SK-N-SH (cell line): ENCODE data around the gene CFAP221. TPM values are rescaled to one million over a fixed set of nuclear protein-coding genes. Genes with fewer than 3 reads are reported as not detected.

Source experiments
- CTCF ChIA-PET: fragments of 300-600, 350-600 bp; formaldehyde crosslinking; extraction: SDS; loops from one replicate; lab custom pipeline; 2021; lab: Yijun Ruan, JAX
- POLR2A ChIA-PET: fragments of 350-600 bp; sonication (Branson Sonifier 250); formaldehyde crosslinking; extraction: SDS; loops from one replicate; lab custom pipeline; 2020; ENCODE audit warnings: antibody characterized with exemption, inconsistent platforms; lab: Yijun Ruan, JAX
- DNase-seq: peaks from one replicate; pipeline ENCODE4 v3.0.0; 2012
- H2AFZ ChIP-seq: fragments of 200-600 bp; sonication (generic); 2 replicates; pipeline ENCODE4 v1.8.1; 2016; ENCODE audit warnings: antibody characterized with exemption, mild to moderate bottlenecking, low read depth
- H3F3A ChIP-seq: fragments of 200-600 bp; sonication (generic); replicated peaks from 2 replicates; pipeline ENCODE3; 2016; ENCODE audit warnings: antibody characterized with exemption, mild to moderate bottlenecking; ENCODE audit not compliant: insufficient read depth
- H3K27ac ChIP-seq, 2 experiments: fragments of 200-500 bp in 1 of 2; fragments of 200-600 bp in 1 of 2; sonication (Bioruptor generic) in 1 of 2; sonication (generic), shearing (Covaris generic) in 1 of 2; 2 replicates each; pipeline versions ENCODE4 v1.5.1 to v1.6.1; 2014 to 2016; ENCODE audit warnings: low read depth in 2 of 2, inconsistent platforms in 1 of 2, low read length in 1 of 2, mild to moderate bottlenecking in 1 of 2, mixed read lengths in 1 of 2
- H3K27me3 ChIP-seq: fragments of 200-600 bp; sonication (generic), shearing (Covaris generic); 2 replicates; pipeline ENCODE4 v1.6.1; 2016; ENCODE audit warnings: mixed run types; ENCODE audit not compliant: insufficient read depth
- H3K36me3 ChIP-seq, 2 experiments: fragments of 200-500 bp in 1 of 2; fragments of 200-600 bp in 1 of 2; sonication (Bioruptor generic) in 1 of 2; sonication (generic) in 1 of 2; replicated peaks in 1 of 2; 2 replicates each; pipeline versions ENCODE3 to v1.5.1; 2014 to 2016; ENCODE audit warnings: low read length in 1 of 2, mild to moderate bottlenecking in 1 of 2; ENCODE audit not compliant: insufficient read depth in 2 of 2, control insufficient read depth in 1 of 2
- H3K4me1 ChIP-seq, 2 experiments: fragments of 200-500 bp in 1 of 2; fragments of 200-600 bp in 1 of 2; sonication (Bioruptor generic) in 1 of 2; sonication (generic), shearing (Covaris generic) in 1 of 2; 2 replicates each; pipeline versions ENCODE4 v1.5.1 to v1.6.1; 2014 to 2016; ENCODE audit warnings: low read depth in 1 of 2, low read length in 1 of 2, mixed run types in 1 of 2; ENCODE audit not compliant: insufficient read depth in 2 of 2, control insufficient read depth in 1 of 2
- H3K4me2 ChIP-seq: fragments of 200-600 bp; sonication (generic), shearing (Covaris generic); 2 replicates; pipeline ENCODE4 v1.6.1; 2017; ENCODE audit warnings: mixed run types
- H3K4me3 ChIP-seq, 2 experiments: fragments of 200-500 bp in 1 of 2; fragments of 200-600 bp in 1 of 2; sonication (Bioruptor generic) in 1 of 2; sonication (generic), shearing (Covaris generic) in 1 of 2; 2 replicates each; pipeline versions ENCODE4 v1.5.1 to v1.8.1; 2014 to 2016; ENCODE audit warnings: low read depth in 2 of 2, inconsistent platforms in 1 of 2, low read length in 1 of 2, mild to moderate bottlenecking in 1 of 2, mixed read lengths in 1 of 2, moderate library complexity in 1 of 2
- H3K79me2 ChIP-seq: fragments of 200-600 bp; sonication (generic); 2 replicates; pipeline ENCODE4 v1.8.1; 2017; ENCODE audit warnings: mild to moderate bottlenecking; ENCODE audit not compliant: insufficient read depth
- H3K9ac ChIP-seq: fragments of 200-600 bp; sonication (generic); 2 replicates; pipeline ENCODE4 v1.6.1; 2017; ENCODE audit warnings: mixed run types
- H3K9me2 ChIP-seq: fragments of 200-600 bp; sonication (generic); 2 replicates; pipeline ENCODE4 v1.6.1; 2017; ENCODE audit warnings: mixed run types
- H3K9me3 ChIP-seq: fragments of 200-600 bp; sonication (generic); 2 replicates; pipeline ENCODE4 v1.6.1; 2017; ENCODE audit warnings: mixed run types, mild to moderate bottlenecking, moderate library complexity
- H4K20me1 ChIP-seq: fragments of 200-600 bp; sonication (generic); 2 replicates; pipeline ENCODE4 v1.6.1; 2017; ENCODE audit warnings: mild to moderate bottlenecking, mixed run types; ENCODE audit not compliant: insufficient read depth
- CHD2 ChIP-seq: fragments of 150-350 bp; IDR thresholded peaks from 2 replicates; pipeline ENCODE4 v1.6.1; 2018; ENCODE audit warnings: low read length; ENCODE audit not compliant: partially characterized antibody
- FOSL2 ChIP-seq: IDR thresholded peaks from 2 replicates; pipeline ENCODE4 v1.4.0; 2012; ENCODE audit warnings: low read depth, mild to moderate bottlenecking, moderate library complexity, borderline replicate concordance
- FOXM1 ChIP-seq: IDR thresholded peaks from 2 replicates; pipeline ENCODE4 v1.4.0; 2012; ENCODE audit warnings: low read depth, mild to moderate bottlenecking
- GABPA ChIP-seq: IDR thresholded peaks from 2 replicates; pipeline ENCODE4 v1.4.0; 2012; ENCODE audit warnings: low read depth, mild to moderate bottlenecking
- GATA2 ChIP-seq: sonication (generic); formaldehyde crosslinking; IDR thresholded peaks from 2 replicates; pipeline ENCODE4 v1.5.0; 2020; ENCODE audit warnings: mild to moderate bottlenecking, missing genetic modification reagents
- JUND ChIP-seq: IDR thresholded peaks from 2 replicates; pipeline ENCODE4 v1.4.0; 2012
- MAX ChIP-seq: IDR thresholded peaks from 2 replicates; pipeline ENCODE4 v1.4.0; 2012; ENCODE audit warnings: low read depth
- NRF1 ChIP-seq: IDR thresholded peaks from 2 replicates; pipeline ENCODE4 v1.6.1; 2012; ENCODE audit warnings: low read depth, mild to moderate bottlenecking, low read length
- POLR2AphosphoS5 ChIP-seq: IDR thresholded peaks from 2 replicates; pipeline ENCODE4 v1.6.1; 2012; ENCODE audit warnings: low read depth, low read length
- TAF1 ChIP-seq: IDR thresholded peaks from 2 replicates; pipeline ENCODE4 v1.6.1; 2012; ENCODE audit warnings: low read depth, mild to moderate bottlenecking, low read length, moderate library complexity, borderline replicate concordance
- YY1 ChIP-seq: IDR thresholded peaks from 2 replicates; pipeline ENCODE4 v1.4.0; 2012; ENCODE audit warnings: low read depth, mild to moderate bottlenecking
- ZBTB33 ChIP-seq: IDR thresholded peaks from 2 replicates; pipeline ENCODE4 v1.4.0; 2012; ENCODE audit warnings: low read depth, borderline replicate concordance
- WGBS: methylation state at CpG from one replicate; pipeline ENCODE4 v1.1.6; 2017; ENCODE audit warnings: low lambda C conversion rate; 5-methylcytosine and 5-hydroxymethylcytosine counted together
- polyA plus RNA-seq, 3 experiments: library from polyadenylated mRNA; depleted of rRNA; stranded (reverse); fragments of >200 nt; gene quantifications; 2 replicates each; pipeline ENCODE4 v1.2.3, GENCODE V29; 2012
- TF ChIP-seq, protein P1 (sequence below): IDR thresholded peaks from 2 replicates; pipeline ENCODE4 v1.6.1; 2012; ENCODE audit warnings: mild to moderate bottlenecking, low read depth, low read length, moderate library complexity
- TF ChIP-seq, protein P2 (sequence below): fragments of 150-350 bp; IDR thresholded peaks from 2 replicates; pipeline ENCODE4 v1.6.1; 2016; ENCODE audit warnings: mild to moderate bottlenecking, low read depth, low read length
- TF ChIP-seq, protein P3 (sequence below): IDR thresholded peaks from 2 replicates; pipeline ENCODE4 v1.4.0; 2012; ENCODE audit warnings: low read depth, borderline replicate concordance

CFAP221 gene
- polyA plus RNA-seq, 1 of the 3 experiments (the other 2 are of a cell fraction), result 0.12 TPM

DNA sequence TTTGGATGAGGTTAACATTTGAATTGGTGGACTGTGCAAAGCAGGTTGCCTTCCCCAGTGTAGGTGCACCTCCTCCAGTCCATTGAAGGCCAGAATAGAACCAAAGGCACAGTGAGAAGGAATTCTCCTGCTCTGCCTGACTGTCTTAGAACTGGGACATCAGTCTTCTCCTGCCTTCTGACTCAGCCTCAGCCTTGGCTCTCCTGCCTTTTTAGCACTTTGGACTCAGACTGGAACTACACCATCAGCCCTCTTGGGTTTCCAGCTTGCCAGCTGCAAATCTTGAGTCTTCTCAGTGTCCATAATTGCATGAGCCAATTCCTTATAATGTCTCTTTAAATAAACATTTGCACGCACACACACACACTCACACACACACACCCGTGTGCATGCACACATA is 126.8 kb downstream of the CFAP221 start (continued):
- TF ChIP-seq, protein P1, sequence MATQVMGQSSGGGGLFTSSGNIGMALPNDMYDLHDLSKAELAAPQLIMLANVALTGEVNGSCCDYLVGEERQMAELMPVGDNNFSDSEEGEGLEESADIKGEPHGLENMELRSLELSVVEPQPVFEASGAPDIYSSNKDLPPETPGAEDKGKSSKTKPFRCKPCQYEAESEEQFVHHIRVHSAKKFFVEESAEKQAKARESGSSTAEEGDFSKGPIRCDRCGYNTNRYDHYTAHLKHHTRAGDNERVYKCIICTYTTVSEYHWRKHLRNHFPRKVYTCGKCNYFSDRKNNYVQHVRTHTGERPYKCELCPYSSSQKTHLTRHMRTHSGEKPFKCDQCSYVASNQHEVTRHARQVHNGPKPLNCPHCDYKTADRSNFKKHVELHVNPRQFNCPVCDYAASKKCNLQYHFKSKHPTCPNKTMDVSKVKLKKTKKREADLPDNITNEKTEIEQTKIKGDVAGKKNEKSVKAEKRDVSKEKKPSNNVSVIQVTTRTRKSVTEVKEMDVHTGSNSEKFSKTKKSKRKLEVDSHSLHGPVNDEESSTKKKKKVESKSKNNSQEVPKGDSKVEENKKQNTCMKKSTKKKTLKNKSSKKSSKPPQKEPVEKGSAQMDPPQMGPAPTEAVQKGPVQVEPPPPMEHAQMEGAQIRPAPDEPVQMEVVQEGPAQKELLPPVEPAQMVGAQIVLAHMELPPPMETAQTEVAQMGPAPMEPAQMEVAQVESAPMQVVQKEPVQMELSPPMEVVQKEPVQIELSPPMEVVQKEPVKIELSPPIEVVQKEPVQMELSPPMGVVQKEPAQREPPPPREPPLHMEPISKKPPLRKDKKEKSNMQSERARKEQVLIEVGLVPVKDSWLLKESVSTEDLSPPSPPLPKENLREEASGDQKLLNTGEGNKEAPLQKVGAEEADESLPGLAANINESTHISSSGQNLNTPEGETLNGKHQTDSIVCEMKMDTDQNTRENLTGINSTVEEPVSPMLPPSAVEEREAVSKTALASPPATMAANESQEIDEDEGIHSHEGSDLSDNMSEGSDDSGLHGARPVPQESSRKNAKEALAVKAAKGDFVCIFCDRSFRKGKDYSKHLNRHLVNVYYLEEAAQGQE, result no peak

DNA sequence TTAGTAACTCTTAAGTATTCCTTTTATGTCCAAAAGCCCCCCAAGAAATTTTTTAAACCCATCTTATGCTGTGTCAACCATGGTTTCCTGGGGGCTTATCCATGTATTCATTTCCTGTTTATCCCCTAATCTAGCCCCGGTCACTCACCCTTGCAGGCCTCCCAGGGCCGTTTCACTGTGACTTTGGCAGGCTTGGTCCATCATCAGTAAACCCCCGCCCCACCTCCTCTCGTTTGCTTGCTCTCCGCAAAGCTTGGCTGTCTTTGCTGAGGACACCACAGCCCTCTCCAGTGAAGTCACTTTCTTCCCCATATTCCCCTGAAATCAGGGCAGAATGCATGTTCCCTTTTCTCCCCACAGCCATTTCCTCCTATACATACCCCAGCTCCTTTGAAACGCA is 127.5 kb downstream of the CFAP221 start:
- Histone ChIP-seq H3K79me2 (no peaks in the 10 kb centered on the region), H3K27me3 (no peaks in the 10 kb centered on the region; the same call in 1 of the 2 replicates), H3K4me2 (no peak overlapping the region), H4K20me1 (no peaks in the 10 kb centered on the region), H3K36me3 (no peaks in the 10 kb centered on the region), H3K27ac (no peak overlapping the region), H3F3A (no peaks in the 10 kb centered on the region), H3K9me3 (no peaks in the 10 kb centered on the region), H3K9ac (no peak overlapping the region), H3K9me2 (no peaks in the 10 kb centered on the region), H2AFZ (no peak overlapping the region), H3K4me3 (no peak overlapping the region), H3K4me1 (peaks cover 0 to 4% of the 10 kb centered on the region in 2 experiments; a peak in 1 of 4 replicates)
- TF ChIP-seq YY1 (no peak), GABPA (no peak), POLR2AphosphoS5 (no peak), CHD2 (no peak), NRF1 (no peak), ZBTB33 (no peak), MAX (no peak), JUND (no peak), FOXM1 (no peak), FOSL2 (no peak), TAF1 (no peak), GATA2 (no peak)
- TF ChIP-seq, protein P2, sequence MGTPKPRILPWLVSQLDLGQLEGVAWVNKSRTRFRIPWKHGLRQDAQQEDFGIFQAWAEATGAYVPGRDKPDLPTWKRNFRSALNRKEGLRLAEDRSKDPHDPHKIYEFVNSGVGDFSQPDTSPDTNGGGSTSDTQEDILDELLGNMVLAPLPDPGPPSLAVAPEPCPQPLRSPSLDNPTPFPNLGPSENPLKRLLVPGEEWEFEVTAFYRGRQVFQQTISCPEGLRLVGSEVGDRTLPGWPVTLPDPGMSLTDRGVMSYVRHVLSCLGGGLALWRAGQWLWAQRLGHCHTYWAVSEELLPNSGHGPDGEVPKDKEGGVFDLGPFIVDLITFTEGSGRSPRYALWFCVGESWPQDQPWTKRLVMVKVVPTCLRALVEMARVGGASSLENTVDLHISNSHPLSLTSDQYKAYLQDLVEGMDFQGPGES, result no peak
- TF ChIP-seq, protein P3, sequence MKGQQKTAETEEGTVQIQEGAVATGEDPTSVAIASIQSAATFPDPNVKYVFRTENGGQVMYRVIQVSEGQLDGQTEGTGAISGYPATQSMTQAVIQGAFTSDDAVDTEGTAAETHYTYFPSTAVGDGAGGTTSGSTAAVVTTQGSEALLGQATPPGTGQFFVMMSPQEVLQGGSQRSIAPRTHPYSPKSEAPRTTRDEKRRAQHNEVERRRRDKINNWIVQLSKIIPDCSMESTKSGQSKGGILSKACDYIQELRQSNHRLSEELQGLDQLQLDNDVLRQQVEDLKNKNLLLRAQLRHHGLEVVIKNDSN, result no peak
- no peak for DNase-seq
- CTCF ChIA-PET, result interaction anchor here (0.9 to 1.0 kb wide), 2 partner anchors 31 to 503 kb away, joined by 3 read pairs; no protein-coding TSS in a partner anchor
- POLR2A ChIA-PET, result no interaction called here
- WGBS, result 73% methylated on average over 6 of the region's 6 CpGs
